SU-DHL-6 (cell line): Measurements from ENCODE around the gene RAPH1.

Source experiments
- EZH2phosphoT487 ChIP-seq: fragments of 200-600 bp; sonication (generic), shearing (Covaris generic); conservative IDR thresholded peaks from 2 replicates; pipeline ENCODE4 v1.6.1; 2018; ENCODE audit warnings: mild to moderate bottlenecking, antibody characterized with exemption, low read length, moderate library complexity, mixed read lengths
- TF ChIP-seq, protein P1 (sequence below): fragments of 200-600 bp; sonication (generic); IDR thresholded peaks from one replicate; pipeline ENCODE4 v1.5.1; 2017; ENCODE audit warnings: antibody characterized with exemption, mild to moderate bottlenecking, low read length, moderate library complexity; ENCODE audit not compliant: insufficient read depth, poor library complexity, severe bottlenecking

DNA sequence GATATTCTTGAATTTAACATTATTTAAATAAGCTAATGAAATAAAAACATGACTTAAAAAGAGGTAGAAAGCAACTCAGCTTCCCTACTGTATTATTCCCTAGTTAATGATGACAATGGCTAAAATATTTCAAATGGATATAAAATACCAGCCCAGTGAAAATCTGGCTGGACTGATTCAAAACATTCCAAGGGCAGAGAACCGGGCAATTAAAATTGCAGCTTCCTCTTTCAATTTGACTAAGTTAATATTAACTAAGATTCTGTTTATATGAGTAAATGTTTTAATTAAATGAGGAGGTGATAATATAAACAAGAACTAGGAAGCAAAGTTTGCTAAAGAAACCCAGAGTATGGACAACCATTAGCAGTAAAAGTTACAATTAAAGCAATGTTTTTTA is 65.6 kb downstream of the RAPH1 start:
- TF ChIP-seq, protein P1, sequence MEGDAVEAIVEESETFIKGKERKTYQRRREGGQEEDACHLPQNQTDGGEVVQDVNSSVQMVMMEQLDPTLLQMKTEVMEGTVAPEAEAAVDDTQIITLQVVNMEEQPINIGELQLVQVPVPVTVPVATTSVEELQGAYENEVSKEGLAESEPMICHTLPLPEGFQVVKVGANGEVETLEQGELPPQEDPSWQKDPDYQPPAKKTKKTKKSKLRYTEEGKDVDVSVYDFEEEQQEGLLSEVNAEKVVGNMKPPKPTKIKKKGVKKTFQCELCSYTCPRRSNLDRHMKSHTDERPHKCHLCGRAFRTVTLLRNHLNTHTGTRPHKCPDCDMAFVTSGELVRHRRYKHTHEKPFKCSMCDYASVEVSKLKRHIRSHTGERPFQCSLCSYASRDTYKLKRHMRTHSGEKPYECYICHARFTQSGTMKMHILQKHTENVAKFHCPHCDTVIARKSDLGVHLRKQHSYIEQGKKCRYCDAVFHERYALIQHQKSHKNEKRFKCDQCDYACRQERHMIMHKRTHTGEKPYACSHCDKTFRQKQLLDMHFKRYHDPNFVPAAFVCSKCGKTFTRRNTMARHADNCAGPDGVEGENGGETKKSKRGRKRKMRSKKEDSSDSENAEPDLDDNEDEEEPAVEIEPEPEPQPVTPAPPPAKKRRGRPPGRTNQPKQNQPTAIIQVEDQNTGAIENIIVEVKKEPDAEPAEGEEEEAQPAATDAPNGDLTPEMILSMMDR = no peak
- no peak for TF ChIP-seq EZH2phosphoT487
